GM19395 (cell line): Measurements from ENCODE around the gene DPEP3.

Experiments used
- ATAC-seq: cut with Tn5 transposase; IDR thresholded peaks from one replicate; pipeline ENCODE4 v1.9.1; 2021; ENCODE audit warnings: mild to moderate bottlenecking, moderate library complexity; ENCODE audit not compliant: unreplicated experiment

Gene DPEP3

DNA sequence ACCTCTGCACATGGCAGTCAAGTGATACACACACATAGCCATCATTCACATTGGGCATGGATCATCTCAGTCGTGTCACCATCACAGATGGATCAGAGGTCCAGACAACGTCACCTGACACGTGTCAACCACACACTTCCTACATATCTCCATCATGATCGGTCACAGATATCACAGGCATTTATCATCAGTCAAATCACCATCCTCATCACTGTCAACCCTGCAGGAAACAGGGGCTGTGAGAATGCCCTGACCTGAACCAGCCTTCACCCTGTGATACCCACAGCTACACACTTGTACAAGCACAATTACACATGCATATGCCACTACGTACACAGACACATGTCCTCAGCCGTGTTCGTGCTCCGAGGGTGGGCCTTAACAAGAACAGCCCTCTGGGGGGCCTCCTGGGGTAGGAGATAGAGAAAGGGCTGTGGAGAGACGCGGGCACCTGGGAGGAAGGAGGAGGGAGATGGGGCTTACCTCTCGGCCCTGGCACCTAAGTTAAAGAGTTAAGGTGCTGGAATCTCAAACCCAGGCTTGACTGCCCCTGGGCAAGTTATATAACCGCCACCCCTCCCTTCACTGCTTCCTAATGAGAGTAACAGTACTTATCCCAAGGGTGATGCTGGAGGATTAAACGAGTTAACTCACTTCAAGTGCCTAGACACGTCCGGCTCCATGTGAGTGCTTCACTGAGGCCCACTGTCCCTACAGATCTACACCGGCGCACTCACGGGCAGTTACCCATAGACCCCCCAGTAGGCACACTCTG lies 12.9 kb downstream of the DPEP3 start:
- no peak for ATAC-seq

- ATAC-seq = no peak
Measured at GRCh38 chr16:67966549-67967182, 13.6 kb downstream of the DPEP3 start.

DNA sequence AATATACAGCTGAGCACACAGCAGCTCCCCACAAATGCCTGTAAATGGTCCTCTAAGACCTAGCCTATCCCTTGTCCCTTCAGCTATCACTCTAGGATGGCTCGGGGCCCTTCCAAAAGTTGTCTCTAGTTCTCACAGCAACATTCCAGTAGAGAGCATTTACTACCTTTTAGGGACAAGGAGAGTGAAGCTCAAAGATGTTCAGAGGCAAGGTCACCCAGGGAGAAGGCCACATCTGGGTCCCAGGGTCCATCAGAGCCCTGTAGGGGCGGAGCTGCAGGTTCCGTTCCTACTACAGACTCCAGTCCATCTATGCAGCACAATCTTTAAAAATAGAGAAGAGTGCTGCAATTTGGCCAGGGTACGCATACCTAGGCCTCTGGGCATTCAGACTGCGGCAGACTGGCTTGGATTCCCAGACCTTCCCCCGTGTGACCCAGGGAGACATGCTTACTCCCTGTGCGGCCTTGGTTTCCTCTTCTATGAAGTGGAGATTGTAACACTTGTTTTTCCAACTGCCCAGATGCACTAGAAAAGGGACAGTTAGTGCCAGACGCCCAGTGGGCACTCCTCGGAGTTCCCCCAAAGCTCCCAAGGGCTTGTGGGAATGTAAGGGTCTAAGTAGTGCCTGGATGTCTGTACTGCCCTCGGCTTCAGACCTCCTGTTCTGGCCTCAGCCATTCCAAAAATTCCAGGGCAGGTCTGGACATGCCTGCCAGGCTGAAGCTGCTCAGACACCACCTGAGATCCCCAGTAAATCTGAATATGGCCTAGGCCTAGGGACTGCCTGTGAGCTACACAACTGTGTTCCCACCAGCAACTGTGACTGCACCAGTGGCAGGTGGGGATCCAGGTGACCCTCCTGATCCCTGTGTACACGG lies 14.4 kb downstream of the DPEP3 start:
- ATAC-seq = no peak

- no peak for ATAC-seq
Measured at GRCh38 chr16:67964477-67965131, 15.7 kb downstream of the DPEP3 start.

DNA sequence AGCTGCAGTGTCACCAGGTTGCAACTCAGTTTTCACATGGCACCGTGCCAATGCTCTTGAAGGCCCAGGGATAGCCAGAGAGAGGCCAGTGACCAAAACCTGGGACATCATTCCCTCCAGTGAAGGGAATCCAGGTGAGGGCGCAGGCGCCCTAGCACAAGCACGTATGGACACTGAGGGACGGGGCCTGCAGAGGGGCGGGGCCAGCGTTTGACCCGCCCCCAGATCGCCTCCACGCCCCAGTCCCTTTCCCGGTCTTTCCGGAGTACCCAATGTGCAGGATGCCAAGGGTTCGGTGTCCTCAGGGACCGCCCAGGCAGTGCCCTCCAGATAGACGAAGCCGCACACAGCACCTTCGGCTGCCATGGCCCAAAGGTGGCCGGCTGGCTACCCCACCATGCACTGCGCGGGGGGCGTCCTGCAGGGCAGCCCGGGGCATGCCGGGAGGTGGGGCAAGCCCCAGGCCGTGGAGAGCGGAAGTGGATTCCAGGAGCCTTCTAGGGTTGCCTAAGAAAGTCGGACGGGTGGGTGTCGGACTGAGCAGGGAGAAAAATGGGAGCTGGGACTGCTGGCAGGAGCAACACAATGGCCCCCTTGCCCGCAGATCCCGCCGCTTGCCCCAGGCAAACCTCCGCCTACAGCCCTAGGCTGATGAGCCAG lies 16.5 kb downstream of the DPEP3 start:
- no peak for ATAC-seq

DNA sequence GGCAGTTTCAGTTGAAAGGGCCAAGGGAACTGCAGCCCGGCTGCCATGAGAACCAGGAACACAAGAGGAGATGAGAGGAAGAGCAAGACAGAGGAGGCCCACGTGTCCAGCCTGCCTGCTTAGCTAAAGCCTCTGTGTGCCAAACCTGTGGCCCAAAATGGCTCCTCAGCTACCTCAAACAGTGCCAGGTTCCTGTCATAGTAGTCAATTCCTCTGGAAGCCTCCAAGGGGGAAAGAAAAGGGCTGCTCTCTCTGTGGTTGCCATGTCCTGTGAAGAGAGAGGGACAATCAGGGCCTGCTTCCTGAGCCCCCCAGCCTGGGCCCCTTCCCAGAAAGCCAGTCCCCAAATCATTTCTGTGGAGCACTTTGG lies 17.0 kb downstream of the DPEP3 start:
- ATAC-seq = no peak

- no peak for ATAC-seq
Measured at GRCh38 chr16:67962135-67962534, 18.2 kb downstream of the DPEP3 start.

- ATAC-seq = no peak
Measured at GRCh38 chr16:67961551-67961957, 18.7 kb downstream of the DPEP3 start.

- no peak for ATAC-seq
Measured at GRCh38 chr16:67959536-67960329, 20.6 kb downstream of the DPEP3 start.

- no peak for ATAC-seq
Measured at GRCh38 chr16:67957622-67958021, 22.7 kb downstream of the DPEP3 start.

DNA sequence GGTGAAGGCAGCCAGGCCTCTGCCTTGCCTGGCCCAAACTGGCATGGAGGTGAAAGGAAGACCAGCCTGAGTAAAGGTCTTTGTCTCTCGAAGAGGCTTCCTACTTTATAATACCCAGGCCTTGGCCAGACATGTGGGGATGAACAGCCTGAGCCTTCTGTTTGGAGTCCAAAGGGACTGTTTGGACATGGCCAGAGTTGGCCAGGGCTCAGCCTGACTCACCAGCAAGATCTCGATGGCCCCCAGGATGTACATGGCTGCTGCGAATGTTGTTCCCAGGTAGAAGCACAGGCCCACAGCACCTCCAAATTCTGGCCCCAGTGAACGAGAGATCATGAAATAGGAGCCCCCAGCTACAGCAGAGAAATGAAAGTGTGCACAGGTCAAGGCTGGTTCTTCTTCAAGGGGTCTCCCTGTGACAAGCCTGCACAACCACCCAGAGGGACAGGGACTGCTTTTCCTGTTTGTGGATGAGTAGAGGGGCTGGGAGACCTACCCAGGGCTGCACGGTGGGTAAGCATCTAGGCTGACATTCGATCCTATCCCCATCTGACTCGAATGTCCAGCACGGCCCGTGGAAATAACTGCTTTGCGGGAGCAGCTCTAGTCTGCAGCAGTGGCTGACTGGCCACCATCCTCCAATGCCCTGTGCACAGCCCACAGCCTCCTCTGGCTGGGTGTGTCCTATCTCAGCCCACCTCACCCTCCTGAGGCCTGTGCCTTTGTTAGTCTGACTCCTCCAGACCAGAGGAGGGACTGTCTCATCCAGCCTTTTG lies 25.7 kb downstream of the DPEP3 start:
- ATAC-seq = no peak

GRCh38 chr16:67953641-67954375 lies 26.5 kb downstream of the DPEP3 start:
- ATAC-seq = no peak

DNA sequence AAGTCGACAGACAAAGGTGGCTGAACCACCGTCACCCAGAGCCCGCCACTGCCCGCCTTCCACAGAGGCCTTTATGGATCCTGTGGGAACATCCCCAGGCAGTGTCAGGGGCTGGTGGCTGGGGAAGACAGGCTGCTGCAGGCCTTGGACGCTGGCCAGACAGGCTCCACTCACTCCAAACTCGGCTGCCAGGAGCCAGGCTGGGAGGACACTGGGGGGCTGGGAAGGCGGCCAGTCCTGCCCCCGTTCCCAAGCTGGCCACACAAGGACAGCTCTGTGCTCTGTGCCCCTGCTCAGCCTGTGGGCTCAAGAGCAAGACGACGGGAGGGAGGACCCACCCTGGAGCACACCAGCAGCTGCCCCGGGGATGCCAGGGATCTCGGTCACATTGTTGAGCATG lies 28.8 kb downstream of the DPEP3 start:
- no peak for ATAC-seq

DNA sequence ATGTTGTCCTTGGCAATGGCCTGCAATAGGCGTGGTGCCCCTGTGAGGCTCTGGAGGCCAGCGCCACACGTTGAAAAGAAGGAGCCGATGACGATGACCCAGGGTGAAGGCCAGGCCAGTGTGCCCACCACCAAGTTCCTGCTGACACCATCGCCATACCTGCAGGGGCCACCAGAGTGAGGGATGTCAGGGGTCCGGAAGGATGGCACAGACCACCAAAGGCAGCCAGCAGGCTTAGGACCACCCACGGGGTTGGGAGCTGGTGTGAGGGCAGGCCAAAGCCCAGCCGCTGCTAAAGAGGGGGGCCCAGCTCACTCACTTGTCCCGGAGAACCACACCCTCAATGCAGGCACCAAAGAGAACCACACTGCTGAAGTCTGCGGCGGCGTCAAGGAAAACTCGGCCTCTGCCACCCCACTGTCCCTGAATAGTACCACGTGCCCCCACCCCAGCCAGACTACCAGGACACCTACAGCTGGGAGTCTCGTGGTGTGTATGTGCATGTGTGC lies 29.9 kb downstream of the DPEP3 start:
- no peak for ATAC-seq

DNA sequence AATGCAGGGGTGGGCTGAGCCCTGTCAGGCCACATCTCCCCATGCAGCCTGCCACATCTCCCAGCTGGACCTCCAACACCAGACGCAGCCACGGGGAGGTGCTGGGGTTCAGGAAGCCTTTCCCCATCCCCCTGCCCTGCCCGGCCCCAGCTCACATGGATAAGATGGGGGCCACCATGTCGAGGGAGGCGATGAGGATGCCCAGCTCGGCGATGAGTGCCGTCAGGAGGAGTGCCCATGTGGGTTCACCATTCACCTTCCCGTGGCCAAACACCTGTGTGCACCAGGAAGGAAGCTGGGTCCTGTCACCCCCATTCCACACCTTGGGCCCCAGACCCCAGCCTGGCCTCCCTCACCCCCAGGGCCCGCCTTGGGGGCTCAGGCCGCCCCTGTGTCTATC lies 30.7 kb downstream of the DPEP3 start:
- ATAC-seq = no peak

GRCh38 chr16:67948015-67948414 lies 32.3 kb downstream of the DPEP3 start:
- no peak for ATAC-seq

GRCh38 chr16:67946966-67947558 lies 33.2 kb downstream of the DPEP3 start:
- ATAC-seq = no peak

- ATAC-seq = no peak
Measured at GRCh38 chr16:67946128-67946569, 34.1 kb downstream of the DPEP3 start.
